Measurements from ENCODE around the gene GAS5.

Gene GAS5

DNA sequence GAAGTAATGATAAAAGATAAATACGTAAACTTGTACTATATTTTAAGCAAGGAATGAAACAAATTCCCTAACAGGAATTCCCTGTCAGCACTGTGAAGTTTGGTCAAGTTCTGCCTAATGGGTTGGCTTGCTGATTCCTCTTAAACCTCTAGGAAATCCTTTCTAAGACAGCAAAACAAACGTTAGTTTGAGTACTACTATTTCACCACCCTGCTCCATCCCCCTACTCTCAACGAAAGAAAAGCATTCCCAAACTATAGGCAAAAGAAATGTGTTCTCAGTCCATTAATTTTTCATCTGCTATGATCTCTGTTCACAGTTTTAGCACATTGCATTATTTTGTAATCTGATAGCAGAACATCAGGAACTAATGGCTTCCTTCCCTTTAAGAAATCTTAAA is 33.2 kb upstream of the GAS5 start:
- ChIA-PET CTCF (no interaction called here), POLR2A (no interaction called here)
- no peak for DNase-seq
- 34% methylated on average over 3 of the region's 3 CpGs for whole genome bisulfite sequencing (ENCODE audit: insufficient coverage)
- H3K9me3 ChIP-seq (ENCODE audit: control extremely low read depth in 1 of 5, control insufficient read depth in 4 of 5, insufficient read depth in 2 of 5, low read depth in 1 of 5, low read length in 4 of 5), result no peaks in the 10 kb centered on the region
- no peak overlapping the region for H3K27ac ChIP-seq (ENCODE audit: insufficient read depth in 1 of 2, low read depth in 1 of 2, low read length in 2 of 2, poor library complexity in 1 of 2, severe bottlenecking in 2 of 2)
- H3K4me1 ChIP-seq (ENCODE audit: control extremely low read depth in 1 of 4, control insufficient read depth in 4 of 4, insufficient read depth in 4 of 4, low read length in 3 of 4), result peaks cover 0 to 3% (median 2%) of the 10 kb centered on the region in 4 experiments
- no peaks in the 10 kb centered on the region for H3K36me3 ChIP-seq (ENCODE audit: control insufficient read depth in 4 of 4, insufficient read depth in 4 of 4, low read length in 3 of 4)
- H3K27me3 ChIP-seq (replicated peaks in 2 of 5; ENCODE audit: control insufficient read depth in 4 of 5, insufficient read depth in 5 of 5, low read length in 4 of 5), result no peaks in the 10 kb centered on the region
- no peak overlapping the region for H3K4me3 ChIP-seq (ENCODE audit: control insufficient read depth in 1 of 7, extremely low read depth in 1 of 7, insufficient read depth in 4 of 7, low read depth in 2 of 7, low read length in 6 of 7)

DNA sequence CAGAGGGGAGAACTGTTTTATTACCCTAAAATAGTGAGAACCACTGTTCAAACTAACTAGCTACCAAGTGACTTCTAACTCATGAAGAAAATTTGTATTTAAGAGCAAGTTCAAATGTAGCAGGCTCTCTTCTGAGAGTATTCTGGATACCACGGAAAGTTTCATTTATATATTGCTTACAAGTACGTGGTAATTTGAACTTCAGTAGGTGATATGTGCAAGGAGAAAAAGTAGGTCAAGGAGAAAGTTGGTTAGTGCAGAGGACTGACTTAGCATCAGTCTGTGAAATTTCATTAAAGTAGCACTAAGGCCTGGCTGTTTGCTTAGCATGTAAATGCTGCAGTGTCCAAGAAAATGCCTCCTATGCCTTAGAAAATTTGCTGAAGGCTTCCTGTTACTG is 32.6 kb upstream of the GAS5 start:
- Histone ChIP-seq H3K27me3 (replicated peaks in 2 of 5; ENCODE audit: control insufficient read depth in 4 of 5, insufficient read depth in 5 of 5, low read length in 4 of 5) (no peaks in the 10 kb centered on the region), H3K36me3 (ENCODE audit: control insufficient read depth in 4 of 4, insufficient read depth in 4 of 4, low read length in 3 of 4) (no peaks in the 10 kb centered on the region), H3K27ac (ENCODE audit: insufficient read depth in 1 of 2, low read depth in 1 of 2, low read length in 2 of 2, poor library complexity in 1 of 2, severe bottlenecking in 2 of 2) (no peak overlapping the region), H3K4me3 (ENCODE audit: control insufficient read depth in 1 of 7, extremely low read depth in 1 of 7, insufficient read depth in 4 of 7, low read depth in 2 of 7, low read length in 6 of 7) (no peak overlapping the region), H3K4me1 (ENCODE audit: control extremely low read depth in 1 of 4, control insufficient read depth in 4 of 4, insufficient read depth in 4 of 4, low read length in 3 of 4) (peaks cover 0 to 3% (median 2%) of the 10 kb centered on the region in 4 experiments), H3K9me3 (ENCODE audit: control extremely low read depth in 1 of 5, control insufficient read depth in 4 of 5, insufficient read depth in 2 of 5, low read depth in 1 of 5, low read length in 4 of 5) (no peaks in the 10 kb centered on the region)
- DNase-seq, result no peak
- CTCF ChIA-PET, result no interaction called here
- 94% methylated on average over 2 of the region's 2 CpGs for WGBS (ENCODE audit: insufficient coverage)
- POLR2A ChIA-PET, result no interaction called here

DNA sequence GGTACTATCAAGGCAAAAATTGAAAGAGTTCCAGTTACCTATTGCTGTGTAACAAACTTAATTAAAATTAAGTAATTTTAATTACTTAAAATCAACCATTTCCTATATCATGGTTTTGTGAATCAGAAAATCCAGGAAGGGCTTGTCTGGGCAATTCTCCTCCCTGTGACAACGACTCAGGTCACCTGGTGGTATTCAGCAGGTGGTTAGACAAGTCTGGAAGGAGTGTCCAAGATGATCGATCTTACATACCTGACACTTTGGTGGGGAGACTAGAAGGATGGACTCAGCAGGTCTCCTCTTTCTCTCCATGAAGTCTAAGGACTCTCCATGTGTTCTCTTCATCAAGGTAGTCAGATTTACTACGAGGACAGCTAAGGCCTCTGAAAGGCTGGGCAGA is 26.4 kb upstream of the GAS5 start:
- peaks cover 0 to 8% (median under 1%) of the 10 kb centered on the region in 4 experiments for H3K36me3 ChIP-seq (ENCODE audit: control insufficient read depth in 4 of 4, insufficient read depth in 4 of 4, low read length in 3 of 4)
- no peaks in the 10 kb centered on the region for H3K4me1 ChIP-seq (ENCODE audit: control extremely low read depth in 1 of 4, control insufficient read depth in 4 of 4, insufficient read depth in 4 of 4, low read length in 3 of 4)
- 100% methylated on average over 1 of the region's 3 CpGs for WGBS (ENCODE audit: insufficient coverage)
- no peaks in the 10 kb centered on the region for H3K27me3 ChIP-seq (replicated peaks in 2 of 5; ENCODE audit: control insufficient read depth in 4 of 5, insufficient read depth in 5 of 5, low read length in 4 of 5)
- POLR2A ChIA-PET, result no interaction called here
- no peak for DNase-seq
- no peak overlapping the region for H3K27ac ChIP-seq (ENCODE audit: insufficient read depth in 1 of 2, low read depth in 1 of 2, low read length in 2 of 2, poor library complexity in 1 of 2, severe bottlenecking in 2 of 2)
- no peaks in the 10 kb centered on the region for H3K9me3 ChIP-seq (ENCODE audit: control extremely low read depth in 1 of 5, control insufficient read depth in 4 of 5, insufficient read depth in 2 of 5, low read depth in 1 of 5, low read length in 4 of 5)
- CTCF ChIA-PET, result no interaction called here
- no peak overlapping the region for H3K4me3 ChIP-seq (ENCODE audit: control insufficient read depth in 1 of 7, extremely low read depth in 1 of 7, insufficient read depth in 4 of 7, low read depth in 2 of 7, low read length in 6 of 7)

DNA sequence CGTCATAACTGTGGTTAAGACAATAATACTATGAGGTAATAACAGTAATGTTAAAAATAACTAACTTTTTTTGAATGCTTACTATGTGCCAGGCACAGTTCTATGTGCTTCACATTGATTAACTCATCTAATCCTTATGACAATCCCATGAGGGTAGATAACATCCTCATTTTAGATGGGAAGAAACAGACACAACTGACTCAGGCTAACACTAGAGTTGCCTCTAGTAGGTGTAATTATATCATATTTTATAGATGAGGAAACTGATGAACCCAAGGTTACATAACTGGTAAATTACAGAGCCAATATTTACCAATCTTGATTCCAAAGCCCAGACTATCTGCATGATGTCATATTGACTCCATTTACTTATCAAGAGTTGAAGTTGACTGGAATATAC is 25.8 kb upstream of the GAS5 start:
- H3K4me3 ChIP-seq (ENCODE audit: control insufficient read depth in 1 of 7, extremely low read depth in 1 of 7, insufficient read depth in 4 of 7, low read depth in 2 of 7, low read length in 6 of 7), result no peak overlapping the region
- ChIA-PET POLR2A (no interaction called here), CTCF (no interaction called here)
- H3K9me3 ChIP-seq (ENCODE audit: control extremely low read depth in 1 of 5, control insufficient read depth in 4 of 5, insufficient read depth in 2 of 5, low read depth in 1 of 5, low read length in 4 of 5), result no peaks in the 10 kb centered on the region
- no CpG with 5 or more reads among the region's 1 CpG for WGBS (ENCODE audit: insufficient coverage)
- H3K36me3 ChIP-seq (ENCODE audit: control insufficient read depth in 4 of 4, insufficient read depth in 4 of 4, low read length in 3 of 4), result peaks cover 0 to 8% (median under 1%) of the 10 kb centered on the region in 4 experiments
- no peak overlapping the region for H3K27ac ChIP-seq (ENCODE audit: insufficient read depth in 1 of 2, low read depth in 1 of 2, low read length in 2 of 2, poor library complexity in 1 of 2, severe bottlenecking in 2 of 2)
- H3K4me1 ChIP-seq (ENCODE audit: control extremely low read depth in 1 of 4, control insufficient read depth in 4 of 4, insufficient read depth in 4 of 4, low read length in 3 of 4), result no peaks in the 10 kb centered on the region
- DNase-seq, result no peak
- H3K27me3 ChIP-seq (replicated peaks in 2 of 5; ENCODE audit: control insufficient read depth in 4 of 5, insufficient read depth in 5 of 5, low read length in 4 of 5), result no peaks in the 10 kb centered on the region

DNA sequence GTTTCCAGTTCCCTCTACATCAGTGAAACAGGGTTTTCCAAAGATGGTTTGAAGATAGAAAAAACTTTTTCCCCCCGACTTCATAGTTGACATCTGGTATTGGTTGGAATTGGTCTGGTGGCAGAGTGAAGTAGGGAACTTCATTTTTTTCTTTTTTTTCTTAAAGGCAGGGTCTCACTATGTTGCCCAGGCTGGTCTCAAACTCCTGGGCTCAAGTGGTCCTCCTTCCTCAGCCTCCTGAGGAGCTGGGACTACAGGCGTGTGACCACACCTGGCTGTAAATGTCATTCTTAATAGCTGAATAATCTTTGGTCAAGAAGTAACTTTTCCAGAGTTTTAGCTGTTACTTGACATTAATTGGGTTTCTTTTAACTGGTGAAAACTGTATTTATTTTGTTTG is 22.1 kb upstream of the GAS5 start:
- H3K4me1 ChIP-seq (ENCODE audit: control extremely low read depth in 1 of 4, control insufficient read depth in 4 of 4, insufficient read depth in 4 of 4, low read length in 3 of 4), result no peaks in the 10 kb centered on the region
- H3K27ac ChIP-seq (ENCODE audit: insufficient read depth in 1 of 2, low read depth in 1 of 2, low read length in 2 of 2, poor library complexity in 1 of 2, severe bottlenecking in 2 of 2), result no peak overlapping the region
- 100% methylated on average over 1 of the region's 2 CpGs for WGBS (ENCODE audit: insufficient coverage)
- CTCF ChIA-PET, result no interaction called here
- no peak overlapping the region for H3K4me3 ChIP-seq (ENCODE audit: control insufficient read depth in 1 of 7, extremely low read depth in 1 of 7, insufficient read depth in 4 of 7, low read depth in 2 of 7, low read length in 6 of 7)
- POLR2A ChIA-PET, result no interaction called here
- H3K9me3 ChIP-seq (ENCODE audit: control extremely low read depth in 1 of 5, control insufficient read depth in 4 of 5, insufficient read depth in 2 of 5, low read depth in 1 of 5, low read length in 4 of 5), result no peaks in the 10 kb centered on the region
- no peak for DNase-seq
- H3K36me3 ChIP-seq (ENCODE audit: control insufficient read depth in 4 of 4, insufficient read depth in 4 of 4, low read length in 3 of 4), result peaks cover 2 to 19% (median 15%) of the 10 kb centered on the region in 4 experiments
- H3K27me3 ChIP-seq (replicated peaks in 2 of 5; ENCODE audit: control insufficient read depth in 4 of 5, insufficient read depth in 5 of 5, low read length in 4 of 5), result no peaks in the 10 kb centered on the region

DNA sequence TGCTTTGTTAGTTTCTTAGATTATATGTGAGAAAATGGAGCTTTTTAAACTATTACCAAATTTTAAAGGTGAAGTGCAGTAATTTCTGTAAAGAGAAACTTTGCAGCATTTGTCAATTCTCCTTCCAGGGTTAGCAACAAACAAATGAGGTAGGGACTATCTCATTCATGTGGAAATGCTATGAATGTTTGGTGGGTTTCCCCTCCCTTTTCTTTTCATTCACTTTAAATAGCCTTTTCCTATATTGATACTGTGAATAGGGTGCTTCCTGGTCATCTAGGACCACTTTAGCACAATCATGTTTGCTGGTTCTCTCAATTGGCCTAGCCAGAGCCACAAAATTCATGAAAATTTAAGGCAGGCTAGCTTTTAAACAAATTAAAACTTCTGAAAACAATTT is 21.0 kb upstream of the GAS5 start:
- H3K9me3 ChIP-seq (ENCODE audit: control extremely low read depth in 1 of 5, control insufficient read depth in 4 of 5, insufficient read depth in 2 of 5, low read depth in 1 of 5, low read length in 4 of 5), result no peaks in the 10 kb centered on the region
- H3K4me3 ChIP-seq (ENCODE audit: control insufficient read depth in 1 of 7, extremely low read depth in 1 of 7, insufficient read depth in 4 of 7, low read depth in 2 of 7, low read length in 6 of 7), result no peak overlapping the region
- H3K27ac ChIP-seq (ENCODE audit: insufficient read depth in 1 of 2, low read depth in 1 of 2, low read length in 2 of 2, poor library complexity in 1 of 2, severe bottlenecking in 2 of 2), result no peak overlapping the region
- no peak for DNase-seq
- H3K27me3 ChIP-seq (replicated peaks in 2 of 5; ENCODE audit: control insufficient read depth in 4 of 5, insufficient read depth in 5 of 5, low read length in 4 of 5), result no peaks in the 10 kb centered on the region
- H3K4me1 ChIP-seq (ENCODE audit: control extremely low read depth in 1 of 4, control insufficient read depth in 4 of 4, insufficient read depth in 4 of 4, low read length in 3 of 4), result no peaks in the 10 kb centered on the region
- CTCF ChIA-PET, result interaction anchor here (0.6 to 1.1 kb wide), 3 partner anchors 15 to 1940 kb away, joined by 3 to 4 read pairs (median 3); no protein-coding TSS in a partner anchor
- POLR2A ChIA-PET, result interaction anchor here (1.0 kb wide), 1 partner anchor 20 kb away, joined by 3 read pairs; no protein-coding TSS in a partner anchor
- H3K36me3 ChIP-seq (ENCODE audit: control insufficient read depth in 4 of 4, insufficient read depth in 4 of 4, low read length in 3 of 4), result peaks cover 2 to 17% (median 10%) of the 10 kb centered on the region in 4 experiments

DNA sequence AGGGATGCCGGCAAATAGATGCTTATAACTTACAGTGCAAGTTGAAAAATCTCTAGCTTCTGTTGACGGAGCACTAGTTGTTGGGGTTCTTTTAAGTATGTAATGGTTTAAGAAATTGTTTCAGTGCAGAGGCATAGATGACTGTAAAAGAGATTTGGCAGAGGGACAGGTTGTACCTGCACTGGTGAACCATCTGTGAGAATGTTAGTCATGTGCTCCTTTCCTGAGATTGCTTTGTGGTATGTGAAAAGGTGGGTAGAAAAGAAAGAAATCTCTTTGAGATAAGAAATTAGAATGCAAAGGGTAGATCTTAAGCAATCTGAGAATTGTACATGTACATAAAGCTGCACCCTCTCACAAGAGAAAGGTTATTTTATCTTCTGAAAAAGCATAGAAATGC is 19.8 kb upstream of the GAS5 start:
- no peaks in the 10 kb centered on the region for H3K9me3 ChIP-seq (ENCODE audit: control extremely low read depth in 1 of 5, control insufficient read depth in 4 of 5, insufficient read depth in 2 of 5, low read depth in 1 of 5, low read length in 4 of 5)
- no peak overlapping the region for H3K27ac ChIP-seq (ENCODE audit: insufficient read depth in 1 of 2, low read depth in 1 of 2, low read length in 2 of 2, poor library complexity in 1 of 2, severe bottlenecking in 2 of 2)
- CTCF ChIA-PET, result no interaction called here
- H3K36me3 ChIP-seq (ENCODE audit: control insufficient read depth in 4 of 4, insufficient read depth in 4 of 4, low read length in 3 of 4), result peaks cover 2 to 17% (median 10%) of the 10 kb centered on the region in 4 experiments
- H3K27me3 ChIP-seq (replicated peaks in 2 of 5; ENCODE audit: control insufficient read depth in 4 of 5, insufficient read depth in 5 of 5, low read length in 4 of 5), result no peaks in the 10 kb centered on the region
- POLR2A ChIA-PET, result no interaction called here
- WGBS (ENCODE audit: insufficient coverage), result 96% methylated on average over 2 of the region's 2 CpGs
- no peaks in the 10 kb centered on the region for H3K4me1 ChIP-seq (ENCODE audit: control extremely low read depth in 1 of 4, control insufficient read depth in 4 of 4, insufficient read depth in 4 of 4, low read length in 3 of 4)
- DNase-seq, result no peak
- no peak overlapping the region for H3K4me3 ChIP-seq (ENCODE audit: control insufficient read depth in 1 of 7, extremely low read depth in 1 of 7, insufficient read depth in 4 of 7, low read depth in 2 of 7, low read length in 6 of 7)
